OCI-LY7 (cell line): ENCODE measurements around the gene ADGRD2. TPM values are rescaled to one million over a fixed set of nuclear protein-coding genes. Genes with fewer than 3 reads are reported as not detected.
A peak's percentile ranks its signal among the peaks of the same experiment; 100 is the strongest.

ENCODE experiments used
- BruUV-seq: library from RNA; stranded (reverse); fragments of 400-500 nt; replicated peaks from 2 replicates; lab custom pipeline; 2021; lab: Mats Ljungman, UMichigan
- CTCF ChIA-PET: fragments of 300-600 bp; sonication (Branson Sonifier 250); formaldehyde crosslinking; loops from one replicate; lab custom pipeline; 2022; ENCODE audit warnings: antibody characterized with exemption; ENCODE audit not compliant: unreplicated experiment; lab: Charles Lee
- POLR2A ChIA-PET: fragments of 300-600 bp; sonication (Branson Sonifier 250); formaldehyde crosslinking; loops from one replicate; lab custom pipeline; 2022; ENCODE audit warnings: antibody characterized with exemption; lab: Charles Lee
- DNase-seq: peaks from one replicate; pipeline ENCODE4 v3.0.0-alpha.2; 2015; ENCODE audit warnings: low spot score
- H2AFZ ChIP-seq: fragments of 200-600 bp; sonication (generic), shearing (Covaris generic); 2 replicates; pipeline ENCODE4 v1.6.1; 2014; ENCODE audit warnings: mild to moderate bottlenecking, antibody characterized with exemption, low read length, moderate library complexity
- H3K27ac ChIP-seq: fragments of 200-600 bp; sonication (generic); 2 replicates; pipeline ENCODE4 v1.5.1; 2014; ENCODE audit warnings: mixed run types, low read depth, mild to moderate bottlenecking, moderate library complexity, low read length, inconsistent platforms; ENCODE audit not compliant: poor library complexity, severe bottlenecking
- H3K36me3 ChIP-seq: fragments of 200-600 bp; sonication (generic); 2 replicates; pipeline ENCODE4 v1.6.1; 2014; ENCODE audit warnings: mild to moderate bottlenecking, antibody characterized with exemption, low read length, moderate library complexity, mixed read lengths; ENCODE audit not compliant: insufficient read depth
- H3K4me1 ChIP-seq: fragments of 200-600 bp; sonication (generic); 2 replicates; pipeline ENCODE4 v1.5.1; 2014; ENCODE audit warnings: mild to moderate bottlenecking, low read length; ENCODE audit not compliant: insufficient read depth, poor library complexity, severe bottlenecking
- H3K4me2 ChIP-seq: fragments of 200-600 bp; sonication (generic); 2 replicates; pipeline ENCODE4 v1.6.1; 2014; ENCODE audit warnings: mild to moderate bottlenecking, low read length
- H3K4me3 ChIP-seq: fragments of 200-600 bp; sonication (generic); 2 replicates; pipeline ENCODE4 v1.5.1; 2014; ENCODE audit warnings: mild to moderate bottlenecking, low read depth, low read length; ENCODE audit not compliant: poor library complexity, severe bottlenecking
- H3K79me2 ChIP-seq: fragments of 200-600 bp; sonication (generic); 2 replicates; pipeline ENCODE4 v1.6.1; 2016; ENCODE audit warnings: low read depth, mild to moderate bottlenecking, low read length, moderate library complexity, mixed read lengths; ENCODE audit not compliant: insufficient read depth
- H3K9me2 ChIP-seq: fragments of 200-600 bp; sonication (generic); 2 replicates; pipeline ENCODE4 v1.6.1; 2016; ENCODE audit warnings: mild to moderate bottlenecking, low read length, mixed read lengths; ENCODE audit not compliant: insufficient read depth
- H3K9me3 ChIP-seq: fragments of 200-600 bp; sonication (generic); 2 replicates; pipeline ENCODE4 v1.6.1; 2014; ENCODE audit warnings: mild to moderate bottlenecking, mixed run types, low read length, mixed read lengths
- H4K20me1 ChIP-seq: fragments of 200-600 bp; sonication (generic); 2 replicates; pipeline ENCODE4 v1.6.1; 2014; ENCODE audit warnings: mild to moderate bottlenecking, antibody characterized with exemption, low read length, moderate library complexity, mixed read lengths; ENCODE audit not compliant: insufficient read depth
- CTCF ChIP-seq: fragments of 200-600 bp; sonication (generic); conservative IDR thresholded peaks from 2 replicates; pipeline ENCODE4 v1.5.1; 2014; ENCODE audit warnings: mild to moderate bottlenecking, antibody characterized with exemption, low read length, moderate library complexity, mixed read lengths
- EZH2phosphoT487 ChIP-seq: fragments of 200-600 bp; sonication (generic); IDR thresholded peaks from 2 replicates; pipeline ENCODE4 v1.6.1; 2018; ENCODE audit warnings: low read depth, borderline replicate concordance, mild to moderate bottlenecking, mixed run types, antibody characterized with exemption, low read length, moderate library complexity, mixed read lengths
- intact Hi-C: fragments of 100-400 bp; cut with micrococcal nuclease; formaldehyde crosslinking; loops from one replicate; pipeline ENCODE4 v1.10.0; 2022; ENCODE audit not compliant: unreplicated experiment
- total RNA-seq, 2 experiments: library from RNA; depleted of rRNA in 1 of 2; stranded (reverse); fragments of >200 nt in 1 of 2; shearing (Covaris generic) in 1 of 2; gene quantifications; 2 replicates each; pipeline ENCODE4 v1.2.3, GENCODE V29; 2014 to 2022

The ADGRD2 gene
- total RNA-seq, 2 experiments from 2014 or later: not detected

GRCh38 chr9:124479371-124479770 is 29.1 kb downstream of the ADGRD2 start:
- Histone ChIP-seq H4K20me1 (no peaks in the 10 kb centered on the region), H3K4me1 (peaks cover 15% of the 10 kb centered on the region), H3K9me2 (no peaks in the 10 kb centered on the region), H3K4me3 (no peak overlapping the region), H2AFZ (no peak overlapping the region), H3K36me3 (no peaks in the 10 kb centered on the region), H3K4me2 (no peak overlapping the region), H3K79me2 (no peaks in the 10 kb centered on the region), H3K9me3 (no peaks in the 10 kb centered on the region), H3K27ac (no peak overlapping the region)
- intact Hi-C loops: no loop called here
- TF ChIP-seq CTCF (no peak), EZH2phosphoT487 (no peak)
- CTCF ChIA-PET: no interaction called here
- BruUV-seq: no TSS peak
- no peak for DNase-seq
- POLR2A ChIA-PET: interaction anchor here (0.6 kb wide), 1 partner anchor 239 kb away, joined by 3 read pairs; no protein-coding TSS in a partner anchor

GRCh38 chr9:124479947-124480620 is 29.8 kb downstream of the ADGRD2 start:
- ChIA-PET POLR2A (no interaction called here), CTCF (interaction anchor here (0.5 kb wide), 1 partner anchor 32 kb away, joined by 3 read pairs; no protein-coding TSS in a partner anchor)
- no peak for TF ChIP-seq CTCF
- TF ChIP-seq EZH2phosphoT487: no peak
- no peaks in the 10 kb centered on the region for H3K9me2 ChIP-seq
- H3K4me3 ChIP-seq: no peak overlapping the region
- H3K4me1 ChIP-seq: peaks cover 15% of the 10 kb centered on the region
- H3K27ac ChIP-seq: no peak overlapping the region
- no peaks in the 10 kb centered on the region for H3K79me2 ChIP-seq
- DNase-seq: no peak
- H3K9me3 ChIP-seq: no peaks in the 10 kb centered on the region
- no peak overlapping the region for H3K4me2 ChIP-seq
- no TSS peak for BruUV-seq
- no peaks in the 10 kb centered on the region for H4K20me1 ChIP-seq
- no peaks in the 10 kb centered on the region for H3K36me3 ChIP-seq
- peak overlapping the region; percentile 33; the same call in 1 of the 2 replicates for H2AFZ ChIP-seq
- intact Hi-C loops: loop anchor here (1.0 kb wide), 1 partner anchor 61 kb away; no protein-coding TSS in a partner anchor

GRCh38 chr9:124480621-124480981 is 30.4 kb downstream of the ADGRD2 start:
- BruUV-seq: no TSS peak
- ChIA-PET CTCF (interaction anchor here (0.5 kb wide), 1 partner anchor 32 kb away, joined by 3 read pairs; no protein-coding TSS in a partner anchor), POLR2A (no interaction called here)
- H4K20me1 ChIP-seq: no peaks in the 10 kb centered on the region
- no peak overlapping the region for H3K4me2 ChIP-seq
- peaks cover 15% of the 10 kb centered on the region for H3K4me1 ChIP-seq
- no peak overlapping the region for H3K4me3 ChIP-seq
- TF ChIP-seq EZH2phosphoT487: no peak
- TF ChIP-seq CTCF: peak; percentile 79
- intact Hi-C loops: loop anchor here (1.0 kb wide), 1 partner anchor 61 kb away; no protein-coding TSS in a partner anchor
- H3K27ac ChIP-seq: no peak overlapping the region
- H3K36me3 ChIP-seq: no peaks in the 10 kb centered on the region
- H3K79me2 ChIP-seq: no peaks in the 10 kb centered on the region
- peak; percentile 59 for DNase-seq
- no peaks in the 10 kb centered on the region for H3K9me3 ChIP-seq
- H3K9me2 ChIP-seq: no peaks in the 10 kb centered on the region
- H2AFZ ChIP-seq: peak overlapping the region; percentile 33; the same call in 1 of the 2 replicates
